Measurements from ENCODE around the gene TBPL2. TPM values are rescaled to one million over a fixed set of nuclear protein-coding genes. Genes with fewer than 3 reads are reported as not detected.
A peak's percentile ranks its signal among the peaks of the same experiment; 100 is the strongest.

The TBPL2 gene
- total RNA-seq, 1 donor from 2014 or later, result not detected

GRCh38 chr14:55433880-55434804 is 6.3 kb downstream of the TBPL2 start:
- DNase-seq, result no peak

GRCh38 chr14:55432628-55433027 is 7.8 kb downstream of the TBPL2 start:
- Histone ChIP-seq H3K36me3 (no peaks in the 10 kb centered on the region), H3K4me1 (no peaks in the 10 kb centered on the region), H3K27me3 (ENCODE audit: low read depth) (no peaks in the 10 kb centered on the region), H3K27ac (no peak overlapping the region), H3K9me3 (no peaks in the 10 kb centered on the region), H3K4me3 (no peak overlapping the region)
- intact Hi-C loops (cut with DNase I), result no loop called here
- ATAC-seq (no peak), DNase-seq (no peak)
- no peak for TF ChIP-seq CTCF (IDR thresholded peaks at IDR 0.05)

More at GRCh38 chr14:55433880-55434804, 6.3 kb downstream of the TBPL2 start:
- H3K4me3 ChIP-seq, result no peak overlapping the region
- no peak overlapping the region for H3K27ac ChIP-seq
- H3K27me3 ChIP-seq (ENCODE audit: low read depth), result no peaks in the 10 kb centered on the region
- H3K4me1 ChIP-seq, result no peaks in the 10 kb centered on the region
- no peaks in the 10 kb centered on the region for H3K9me3 ChIP-seq
- no peak for TF ChIP-seq CTCF (IDR thresholded peaks at IDR 0.05)
- intact Hi-C loops (cut with DNase I), result no loop called here
- no peaks in the 10 kb centered on the region for H3K36me3 ChIP-seq
- no peak for ATAC-seq

- ATAC-seq (peak; percentile 84 to 87), DNase-seq (no peak)
- Histone ChIP-seq H3K9me3 (no peaks in the 10 kb centered on the region), H3K4me3 (no peak overlapping the region), H3K27me3 (ENCODE audit: low read depth) (no peaks in the 10 kb centered on the region), H3K36me3 (no peaks in the 10 kb centered on the region), H3K4me1 (no peaks in the 10 kb centered on the region), H3K27ac (no peak overlapping the region)
- TF ChIP-seq CTCF (IDR thresholded peaks at IDR 0.05), result peak; percentile 34
- intact Hi-C loops (cut with DNase I), result no loop called here
Measured at GRCh38 chr14:55430024-55430690, 10.3 kb downstream of the TBPL2 start.

DNA sequence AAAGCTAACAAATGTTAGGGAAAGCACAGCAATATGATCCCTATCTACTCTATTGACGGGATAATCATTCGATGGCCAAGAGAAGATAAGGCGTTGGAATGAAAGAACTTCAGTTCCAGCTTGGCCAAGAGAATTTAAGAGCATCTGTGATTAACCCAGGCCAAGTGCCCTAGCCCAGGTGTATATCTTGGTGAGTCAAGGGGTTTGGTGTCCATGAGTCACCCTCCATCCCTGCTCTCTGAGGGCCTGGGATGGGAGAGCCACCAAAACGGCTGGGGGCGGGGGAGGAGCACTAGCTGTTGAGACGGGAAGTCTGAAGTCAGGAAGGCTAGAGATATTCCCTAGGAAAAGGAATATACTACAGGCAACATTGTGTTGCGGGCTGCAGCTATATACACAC is 13.0 kb downstream of the TBPL2 start:
- no peak for DNase-seq
- Histone ChIP-seq H3K9me3 (no peaks in the 10 kb centered on the region), H3K27me3 (ENCODE audit: low read depth) (no peaks in the 10 kb centered on the region), H3K27ac (no peak overlapping the region), H3K4me1 (no peaks in the 10 kb centered on the region), H3K4me3 (no peak overlapping the region), H3K36me3 (no peaks in the 10 kb centered on the region)
- TF ChIP-seq CTCF (IDR thresholded peaks at IDR 0.05), result no peak
- intact Hi-C loops (cut with DNase I), result no loop called here
- peak in 1 of 2 donors; percentile 39 for ATAC-seq

- no peak for DNase-seq
- Histone ChIP-seq H3K9me3 (no peaks in the 10 kb centered on the region), H3K4me3 (no peak overlapping the region), H3K27ac (no peak overlapping the region), H3K4me1 (no peaks in the 10 kb centered on the region), H3K27me3 (ENCODE audit: low read depth) (no peaks in the 10 kb centered on the region), H3K36me3 (no peaks in the 10 kb centered on the region)
- intact Hi-C loops (cut with DNase I), result no loop called here
- ATAC-seq, result no peak
- TF ChIP-seq CTCF (IDR thresholded peaks at IDR 0.05), result no peak
Measured at GRCh38 chr14:55426891-55427290, 13.5 kb downstream of the TBPL2 start.
